ENCODE results near the gene PRSS50.

PRSS50 gene

GRCh38 chr3:46716461-46717441 lies 918 bp downstream of the PRSS50 start:
- no peak for DNase-seq

GRCh38 chr3:46715507-46716175 lies 2.0 kb downstream of the PRSS50 start:
- DNase-seq, result no peak
- TF ChIP-seq GATA1 (IDR thresholded peaks at IDR 0.05; ENCODE audit: low read depth, low read length) (no peak), POLR2A (IDR thresholded peaks at IDR 0.05; ENCODE audit: low read length) (no peak)

More at GRCh38 chr3:46716461-46717441, 918 bp downstream of the PRSS50 start:
- TF ChIP-seq GATA1 (IDR thresholded peaks at IDR 0.05; ENCODE audit: low read depth, low read length) (no peak), POLR2A (IDR thresholded peaks at IDR 0.05; ENCODE audit: low read length) (no peak)

GRCh38 chr3:46714728-46715506 lies 2.8 kb downstream of the PRSS50 start:
- TF ChIP-seq POLR2A (IDR thresholded peaks at IDR 0.05; ENCODE audit: low read length) (no peak), GATA1 (IDR thresholded peaks at IDR 0.05; ENCODE audit: low read depth, low read length) (no peak)
- no peak for DNase-seq

GRCh38 chr3:46713898-46714552 lies 3.6 kb downstream of the PRSS50 start:
- DNase-seq, result no peak
- TF ChIP-seq GATA1 (IDR thresholded peaks at IDR 0.05; ENCODE audit: low read depth, low read length) (no peak), POLR2A (IDR thresholded peaks at IDR 0.05; ENCODE audit: low read length) (no peak)

GRCh38 chr3:46713050-46713897 lies 4.4 kb downstream of the PRSS50 start:
- DNase-seq, result no peak
- TF ChIP-seq POLR2A (IDR thresholded peaks at IDR 0.05; ENCODE audit: low read length), result no peak
- TF ChIP-seq GATA1 (IDR thresholded peaks at IDR 0.05; ENCODE audit: low read depth, low read length), result no peak

- DNase-seq, result no peak
- TF ChIP-seq GATA1 (IDR thresholded peaks at IDR 0.05; ENCODE audit: low read depth, low read length) (no peak), POLR2A (IDR thresholded peaks at IDR 0.05; ENCODE audit: low read length) (no peak)
Observed at GRCh38 chr3:46712191-46713049, 5.2 kb downstream of the PRSS50 start.

- no peak for DNase-seq
Observed at GRCh38 chr3:46711760-46712159, 5.9 kb downstream of the PRSS50 start.

GRCh38 chr3:46711305-46711704 lies 6.4 kb downstream of the PRSS50 start:
- no peak for DNase-seq
- TF ChIP-seq GATA1 (IDR thresholded peaks at IDR 0.05; ENCODE audit: low read depth, low read length) (no peak), POLR2A (IDR thresholded peaks at IDR 0.05; ENCODE audit: low read length) (no peak)

More at GRCh38 chr3:46711760-46712159, 5.9 kb downstream of the PRSS50 start:
- no peak for TF ChIP-seq GATA1 (IDR thresholded peaks at IDR 0.05; ENCODE audit: low read depth, low read length)
- TF ChIP-seq POLR2A (IDR thresholded peaks at IDR 0.05; ENCODE audit: low read length), result no peak

- no peak for TF ChIP-seq GATA1 (IDR thresholded peaks at IDR 0.05; ENCODE audit: low read depth, low read length)
- TF ChIP-seq POLR2A (IDR thresholded peaks at IDR 0.05; ENCODE audit: low read length), result no peak
- DNase-seq, result no peak
Observed at GRCh38 chr3:46710671-46711295, 6.9 kb downstream of the PRSS50 start.

GRCh38 chr3:46710229-46710628 lies 7.4 kb downstream of the PRSS50 start:
- DNase-seq, result no peak
- no peak for TF ChIP-seq GATA1 (IDR thresholded peaks at IDR 0.05; ENCODE audit: low read depth, low read length)
- TF ChIP-seq POLR2A (IDR thresholded peaks at IDR 0.05; ENCODE audit: low read length), result no peak

GRCh38 chr3:46709721-46710120 lies 7.9 kb downstream of the PRSS50 start:
- no peak for TF ChIP-seq POLR2A (IDR thresholded peaks at IDR 0.05; ENCODE audit: low read length)
- TF ChIP-seq GATA1 (IDR thresholded peaks at IDR 0.05; ENCODE audit: low read depth, low read length), result no peak
- no peak for DNase-seq

Measured in erythroblast (primary cell).